Activated CD4-positive, CD25-positive, alpha-beta regulatory T cell treated with anti-CD3 and anti-CD28 coated beads, Interleukin-2, amount 50 U/mL, for 16 hours (primary cell): ENCODE results near the gene TAB2.
"Not testable (repeated sequence)": the region's sequence is repeated elsewhere in the genome, so short reads cannot be mapped to it uniquely, and the experiment has no call there.

Experiments
- DNase-seq: peaks from one replicate; pipeline ENCODE4 v3.0.0-alpha.2; 2020; ENCODE audit warnings: low read depth, low spot score

Gene TAB2

GRCh38 chr6:149333266-149333620 lies 15.7 kb downstream of the TAB2 start:
- DNase-seq = no peak

GRCh38 chr6:149334201-149334600 lies 16.7 kb downstream of the TAB2 start:
- no peak for DNase-seq

- DNase-seq = no peak
Measured at GRCh38 chr6:149334682-149335160, 17.2 kb downstream of the TAB2 start.

- DNase-seq = peak; percentile 26
Measured at GRCh38 chr6:149335924-149336608, 18.6 kb downstream of the TAB2 start.

GRCh38 chr6:149336609-149336928 lies 19.1 kb downstream of the TAB2 start:
- DNase-seq = no peak

- DNase-seq = no peak
Measured at GRCh38 chr6:149337320-149337719, 19.8 kb downstream of the TAB2 start.

- no peak for DNase-seq
Measured at GRCh38 chr6:149340200-149340599, 22.7 kb downstream of the TAB2 start.

- no peak for DNase-seq
Measured at GRCh38 chr6:149342525-149342924, 25.0 kb downstream of the TAB2 start.

- DNase-seq = no peak
Measured at GRCh38 chr6:149343501-149343900, 26.0 kb downstream of the TAB2 start.

- DNase-seq = no peak
Measured at GRCh38 chr6:149346078-149346477, 28.6 kb downstream of the TAB2 start.

GRCh38 chr6:149347067-149347466 lies 29.6 kb downstream of the TAB2 start:
- no peak for DNase-seq

GRCh38 chr6:149349279-149349678 lies 31.8 kb downstream of the TAB2 start:
- DNase-seq = not testable (repeated sequence)

GRCh38 chr6:149354009-149354408 lies 36.5 kb downstream of the TAB2 start:
- no peak for DNase-seq

GRCh38 chr6:149356081-149356750 lies 38.7 kb downstream of the TAB2 start:
- no peak for DNase-seq

GRCh38 chr6:149357726-149358538 lies 40.4 kb downstream of the TAB2 start:
- no peak for DNase-seq

- no peak for DNase-seq
Measured at GRCh38 chr6:149359440-149359839, 41.9 kb downstream of the TAB2 start.

- DNase-seq = no peak
Measured at GRCh38 chr6:149360536-149360935, 43.0 kb downstream of the TAB2 start.

- DNase-seq = no peak
Measured at GRCh38 chr6:149362289-149362688, 44.8 kb downstream of the TAB2 start.

GRCh38 chr6:149363154-149363553 lies 45.6 kb downstream of the TAB2 start:
- DNase-seq = no peak

GRCh38 chr6:149364557-149364956 lies 47.0 kb downstream of the TAB2 start:
- no peak for DNase-seq

- DNase-seq = no peak
Measured at GRCh38 chr6:149365197-149365596, 47.7 kb downstream of the TAB2 start.

- no peak for DNase-seq
Measured at GRCh38 chr6:149366267-149366921, 48.9 kb downstream of the TAB2 start.
